GM19372 (cell line): ENCODE results near the gene NDUFAF4.

ENCODE experiments used
- ATAC-seq: cut with Tn5 transposase; IDR thresholded peaks from one replicate; pipeline ENCODE4 v1.9.1; 2021; ENCODE audit warnings: mild to moderate bottlenecking, low read depth, moderate library complexity; ENCODE audit not compliant: unreplicated experiment

The NDUFAF4 gene

DNA sequence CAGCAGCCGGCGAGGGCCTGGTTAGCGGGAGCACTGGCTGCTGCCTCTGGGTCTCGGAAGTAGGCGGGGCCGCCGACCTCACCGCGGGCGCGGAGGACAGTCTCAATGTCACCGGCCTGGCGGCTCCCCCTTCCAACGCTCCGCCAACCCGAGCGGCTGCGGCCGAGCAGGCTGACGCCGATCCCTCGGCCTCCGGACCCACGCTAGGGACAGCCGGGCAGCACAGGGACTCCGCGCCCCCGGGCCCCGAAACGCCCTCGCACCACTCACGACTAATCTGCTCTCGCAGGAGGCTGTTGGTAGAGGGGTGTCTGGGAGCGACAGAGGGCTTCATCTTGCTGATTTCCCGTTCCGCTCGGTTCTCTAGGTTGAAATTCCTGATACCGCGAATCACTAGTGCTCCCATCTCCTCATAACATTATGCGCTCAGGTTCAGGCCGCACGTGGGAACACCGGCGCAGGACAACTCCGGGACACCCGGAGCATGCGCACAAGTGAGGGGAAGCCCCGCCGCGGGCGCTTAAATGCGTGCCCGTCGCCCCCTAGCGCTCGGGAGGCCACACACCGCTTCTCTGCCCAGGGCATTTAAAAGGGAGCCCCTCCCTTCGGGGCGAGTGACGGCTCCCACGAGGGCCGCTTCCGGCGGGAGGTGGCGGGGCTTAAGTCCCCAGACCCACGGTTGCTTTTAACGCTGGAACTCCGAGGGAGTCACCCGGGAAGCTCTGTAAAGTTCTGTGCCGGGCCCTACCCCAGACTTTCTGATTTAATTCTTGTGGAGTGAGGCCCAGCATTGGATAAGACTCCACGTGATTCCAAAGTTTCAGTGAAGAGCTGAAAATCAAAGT lies at the start of gene NDUFAF4:
Gene NDUFAF4 (minus strand): TSS at position 496 of the 845 bp plus-strand sequence. CDS start 90 bp downstream, at position 406.
- ATAC-seq: peak; percentile 86

DNA sequence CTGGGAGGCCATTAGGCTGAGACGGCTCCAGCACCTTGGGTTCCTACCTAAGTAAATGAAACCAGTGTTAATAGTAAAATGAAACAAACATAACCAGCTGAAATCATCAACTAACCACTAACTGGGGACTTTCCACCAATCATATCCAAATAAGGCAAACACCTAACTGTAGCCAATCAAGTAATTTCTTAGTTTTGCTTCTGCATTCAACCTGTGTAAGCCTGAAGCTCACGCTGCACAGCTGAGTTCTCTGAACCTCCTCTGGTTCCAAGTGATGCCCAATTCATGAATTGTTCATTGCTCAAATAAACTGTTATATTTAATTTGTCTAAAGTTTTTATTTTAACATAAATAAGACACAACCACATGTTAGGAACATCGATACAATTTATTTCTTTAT lies 49.4 kb upstream of the NDUFAF4 start:
- peak; percentile 92 for ATAC-seq

DNA sequence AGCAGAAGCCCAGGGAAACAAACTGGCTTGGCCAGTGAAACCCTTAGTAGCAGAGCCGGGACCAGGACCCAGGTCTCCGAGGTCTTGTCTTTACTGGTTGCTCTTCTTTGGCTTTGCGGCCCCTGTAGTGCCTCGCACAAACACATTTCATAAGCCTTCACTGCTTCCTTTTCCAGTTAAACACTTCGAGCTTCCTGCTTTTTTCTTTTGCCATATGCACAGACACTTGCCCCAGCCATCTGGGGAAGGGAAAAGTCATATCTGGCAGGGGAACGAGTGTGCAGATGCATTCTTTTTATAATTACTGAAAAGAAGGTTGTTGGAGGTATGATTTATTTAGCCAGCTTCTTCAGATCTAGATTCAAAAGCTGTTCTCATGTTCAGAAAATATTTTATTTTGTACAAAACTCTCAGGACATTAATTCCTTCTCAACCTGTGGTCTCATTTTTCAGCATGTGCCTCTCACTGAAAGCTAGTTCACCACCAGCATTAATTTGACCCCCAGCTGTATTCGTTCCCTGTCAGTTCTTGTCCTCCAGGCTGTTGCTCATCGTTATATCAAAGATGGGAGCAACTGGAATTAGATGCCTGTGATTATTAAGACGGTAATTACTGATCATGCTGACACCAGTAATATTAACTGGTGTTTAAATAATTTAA lies 46.0 kb upstream of the NDUFAF4 start:
- ATAC-seq: no peak

DNA sequence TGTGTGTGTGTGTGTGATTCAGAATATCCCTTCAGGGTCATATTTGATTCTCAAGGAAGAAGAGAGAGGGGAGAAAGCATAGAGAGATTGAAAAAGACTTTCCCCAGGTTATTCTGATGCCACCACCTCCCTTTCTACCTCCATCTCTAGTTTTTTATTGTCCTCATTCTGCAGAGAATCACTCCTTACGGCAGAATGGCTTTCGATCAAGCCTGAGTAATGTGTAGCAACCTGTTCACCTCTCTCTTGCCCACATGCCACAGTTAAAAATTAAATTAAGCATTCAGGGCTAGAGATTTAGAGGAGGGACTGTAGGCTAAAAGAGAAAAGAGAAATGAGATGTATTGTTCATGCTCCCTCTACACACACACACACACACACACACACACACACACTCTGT lies 45.0 kb upstream of the NDUFAF4 start:
- no peak for ATAC-seq

DNA sequence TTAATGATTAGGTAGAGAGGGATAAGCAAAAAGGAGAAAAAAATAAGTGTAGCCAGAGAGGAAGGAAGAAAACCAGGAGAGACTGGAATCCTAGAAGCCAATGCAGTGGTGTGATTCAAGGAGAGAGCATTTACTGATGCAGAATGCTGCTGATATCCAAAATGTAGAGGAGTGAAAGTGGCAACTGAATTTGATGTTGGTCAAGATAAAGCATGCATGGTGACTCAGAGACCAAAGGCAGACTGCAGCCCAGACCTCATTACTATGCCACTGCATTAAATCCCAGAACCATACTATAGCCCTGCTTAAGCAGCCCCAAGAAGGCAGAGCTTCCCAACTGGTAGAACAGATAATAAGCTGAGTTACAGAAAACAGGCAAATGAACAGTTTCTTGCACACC lies 42.6 kb upstream of the NDUFAF4 start:
- ATAC-seq: no peak

DNA sequence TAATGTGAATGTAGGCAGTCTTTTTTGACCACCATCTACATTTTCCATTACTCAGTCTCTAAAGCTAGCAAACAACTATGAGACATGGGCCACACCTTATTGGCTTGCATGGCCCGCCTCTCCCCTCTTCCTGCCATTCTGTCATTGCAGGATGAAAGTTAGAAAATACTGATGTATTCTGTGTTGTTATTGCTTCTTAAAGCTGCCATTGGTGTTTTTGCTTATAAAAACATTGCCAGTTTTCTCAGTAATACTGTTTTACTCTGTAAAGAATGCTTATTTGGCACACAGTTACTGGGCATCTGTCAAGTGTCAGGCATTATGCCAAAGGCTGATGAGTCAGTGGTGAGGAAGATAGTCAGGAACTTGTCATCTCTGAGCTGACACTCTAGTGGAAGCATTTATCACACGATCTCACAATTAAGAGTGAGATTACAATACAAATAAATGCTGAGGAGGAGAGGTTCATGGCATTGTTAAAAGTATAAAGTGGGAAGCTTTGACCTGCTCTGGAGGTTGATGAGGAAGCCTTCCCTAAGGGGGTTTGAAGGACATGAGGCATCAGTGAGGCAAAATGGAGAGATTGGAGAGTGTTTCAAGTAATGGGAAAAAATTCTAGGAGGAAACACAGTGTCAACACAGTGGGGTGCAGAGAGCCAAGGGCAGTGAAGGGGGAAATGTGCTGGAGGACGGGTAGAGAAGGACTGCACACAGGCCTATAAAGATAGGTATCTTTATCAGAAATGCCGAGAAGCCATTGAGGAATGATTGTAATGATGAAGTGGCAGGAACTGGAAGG lies 41.5 kb upstream of the NDUFAF4 start:
- no peak for ATAC-seq

DNA sequence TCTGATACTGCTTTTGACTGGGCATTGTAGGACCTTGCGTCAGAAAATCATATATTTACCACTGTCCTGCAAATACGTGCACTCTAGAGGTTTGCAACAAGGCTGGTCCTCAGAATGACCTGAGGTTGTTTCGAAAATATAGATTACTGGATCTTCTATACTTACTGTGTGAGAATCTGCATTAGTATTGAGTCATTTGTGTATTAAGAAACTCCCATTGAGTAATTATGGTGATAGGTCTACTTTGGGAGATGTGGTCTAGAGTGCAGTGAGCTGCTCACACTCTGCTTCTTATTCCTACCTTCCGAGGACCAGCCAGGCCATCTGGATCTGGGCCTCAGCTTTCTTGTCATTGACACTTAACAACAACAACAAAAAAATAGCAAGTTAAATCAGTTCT lies 36.4 kb upstream of the NDUFAF4 start:
- no peak for ATAC-seq

DNA sequence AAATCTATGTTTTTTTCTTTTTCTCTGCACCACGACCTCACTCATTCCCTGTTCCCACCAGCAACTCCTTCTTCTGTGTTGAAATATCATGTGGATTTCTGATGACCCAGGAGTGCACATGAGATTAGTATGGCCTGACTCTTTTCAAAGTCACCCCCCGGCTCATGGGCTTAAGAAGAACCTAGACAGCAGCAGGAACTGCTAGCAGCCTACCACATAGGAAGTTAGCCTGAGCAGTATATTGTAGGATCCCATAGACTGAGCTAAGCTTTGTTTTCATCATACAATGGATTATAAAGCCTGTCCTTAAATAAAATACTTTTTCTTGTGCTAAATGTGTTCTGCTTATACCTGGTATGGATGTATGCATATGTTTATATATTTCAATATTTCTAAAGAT lies 33.5 kb upstream of the NDUFAF4 start:
- no peak for ATAC-seq

DNA sequence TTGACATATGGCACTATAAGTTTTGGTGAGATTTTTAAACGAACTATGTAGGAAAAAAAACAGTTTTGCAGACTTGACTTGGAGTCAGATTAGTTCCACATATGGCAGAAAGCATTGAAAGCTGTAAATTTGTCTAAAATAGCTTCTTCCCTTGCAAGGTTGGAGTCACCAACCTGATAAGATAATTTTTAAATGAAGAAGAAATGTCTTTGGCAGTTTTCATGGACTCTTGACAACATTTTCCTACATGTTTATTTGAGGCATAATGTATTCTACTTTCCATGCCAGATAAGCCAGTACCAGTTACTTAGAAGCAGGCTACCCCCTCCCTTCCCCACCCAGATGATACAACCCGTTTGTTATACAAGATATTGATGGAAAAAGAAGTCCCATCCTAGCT lies 32.0 kb upstream of the NDUFAF4 start:
- no peak for ATAC-seq

DNA sequence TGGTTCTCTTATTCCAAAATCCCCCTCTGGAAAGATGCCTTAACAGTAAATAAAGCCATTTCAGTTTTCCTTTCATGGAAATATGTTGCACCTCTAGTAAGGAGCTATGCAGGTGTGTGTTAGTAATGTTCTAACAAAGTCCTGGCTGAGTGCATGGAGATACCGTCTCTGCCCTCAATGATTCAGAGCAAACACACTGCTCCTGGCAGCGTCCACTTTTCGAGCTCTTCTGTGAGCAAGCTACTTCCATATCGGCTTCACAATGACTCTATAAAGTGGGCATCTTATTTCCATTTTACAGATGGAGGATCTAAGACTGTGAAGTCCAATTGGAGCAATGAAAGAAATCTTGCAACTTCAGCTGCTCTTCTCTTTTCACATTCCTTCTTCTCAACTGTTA lies 30.0 kb upstream of the NDUFAF4 start:
- ATAC-seq: no peak

DNA sequence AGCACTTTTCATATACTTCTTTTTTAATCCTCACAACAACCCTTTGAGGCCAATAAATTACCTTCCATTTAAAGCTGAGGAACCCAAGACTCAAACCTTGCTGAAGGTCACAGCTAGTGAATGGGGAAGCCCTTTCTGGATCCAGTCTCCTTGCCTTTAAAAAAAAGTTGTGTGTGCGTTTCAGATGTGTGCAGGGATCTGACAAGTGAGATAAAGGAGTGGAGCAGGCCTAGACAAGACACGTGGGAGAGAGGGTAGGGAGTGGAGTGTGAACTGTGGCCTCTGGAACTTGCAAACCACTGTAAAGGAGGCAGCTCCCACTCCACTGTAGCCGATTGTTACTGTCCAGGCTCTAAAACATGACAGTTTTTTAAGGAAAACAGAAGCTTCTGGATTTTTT lies 28.7 kb upstream of the NDUFAF4 start:
- no peak for ATAC-seq

DNA sequence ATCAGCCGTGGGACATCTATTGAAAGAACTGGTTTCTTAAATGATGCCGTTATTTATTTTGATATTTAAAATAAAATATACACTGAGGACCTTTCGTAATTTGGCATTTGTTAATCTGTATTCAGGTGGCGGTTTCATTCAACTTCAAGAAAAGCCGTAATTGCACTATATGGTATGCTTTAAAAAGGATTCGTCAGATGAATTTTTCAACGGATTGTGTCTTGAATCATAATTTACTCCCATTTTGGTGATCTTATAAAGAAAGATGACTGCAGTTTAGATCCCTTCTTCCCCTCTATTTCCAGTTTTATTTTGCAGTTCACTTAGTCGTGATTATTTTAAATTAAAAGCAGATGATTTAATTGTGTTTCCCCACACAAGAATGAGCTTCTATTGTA lies 27.6 kb upstream of the NDUFAF4 start:
- ATAC-seq: no peak

DNA sequence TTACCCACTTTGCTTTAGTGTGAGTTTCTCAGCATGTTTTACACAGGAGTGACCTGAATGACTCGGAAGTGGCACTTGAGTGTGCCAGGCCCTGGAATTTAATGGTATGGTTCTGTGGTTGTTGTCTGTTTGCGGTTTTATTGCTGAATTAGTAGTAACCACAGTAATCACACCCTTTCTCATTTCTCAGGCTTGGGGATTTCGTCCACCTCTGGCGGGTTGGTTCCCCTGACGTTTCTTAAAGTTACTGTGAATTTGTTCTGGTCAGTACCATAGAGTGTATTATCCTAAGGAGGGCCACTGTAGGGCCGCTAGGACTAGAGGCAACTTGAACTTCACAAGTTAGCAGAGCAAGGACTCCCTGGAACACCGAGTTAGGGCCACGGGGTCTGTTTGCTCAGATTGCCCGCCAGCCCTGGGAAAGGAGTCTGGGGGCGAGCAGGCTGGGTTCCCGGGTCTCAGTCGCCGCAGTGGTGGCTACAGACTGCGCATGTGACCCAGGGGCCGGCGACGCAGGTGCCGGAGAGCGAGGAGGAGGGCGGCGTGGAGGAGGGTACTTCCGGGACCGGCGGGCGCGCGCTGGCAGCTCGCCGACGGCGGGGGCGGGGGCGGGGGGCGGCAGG lies 26.3 kb upstream of the NDUFAF4 start:
- ATAC-seq: peak; percentile 80

DNA sequence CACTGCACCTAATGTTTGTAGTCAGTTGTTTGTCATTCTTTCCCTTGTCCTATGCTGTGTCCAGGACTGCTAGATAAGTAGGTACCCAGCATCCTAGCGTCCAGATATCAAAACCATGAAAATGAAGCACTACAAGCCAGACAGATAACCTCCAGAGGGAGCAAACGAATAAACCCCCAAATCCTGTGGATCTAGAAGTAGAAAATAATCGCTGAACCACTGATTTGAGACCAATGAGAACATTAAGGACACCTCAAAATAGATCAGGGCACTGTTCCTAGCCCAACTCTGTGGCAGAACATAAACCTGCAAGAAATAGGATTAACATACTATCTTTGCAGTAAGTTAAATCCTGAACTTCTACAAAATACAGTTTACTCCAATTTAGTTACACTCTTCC lies 25.7 kb upstream of the NDUFAF4 start:
- no peak for ATAC-seq

DNA sequence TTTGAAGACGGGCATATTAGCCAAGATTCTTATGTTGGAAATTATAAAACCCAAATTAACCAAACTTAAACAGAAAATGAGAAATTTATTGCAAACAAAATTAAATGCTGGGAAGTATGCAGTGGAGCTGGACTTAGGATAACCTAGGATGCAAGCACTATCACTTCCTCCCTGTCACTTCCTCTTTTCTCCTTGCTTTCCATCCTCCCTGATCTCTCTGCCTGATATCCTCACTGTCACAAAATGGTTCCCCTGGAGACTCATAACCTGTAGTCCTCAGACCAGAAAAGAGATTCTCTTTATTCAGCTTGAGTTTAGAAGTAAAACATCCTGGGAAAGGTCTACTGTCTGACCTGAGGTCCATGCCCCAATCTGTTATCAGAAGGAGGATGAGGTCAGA lies 19.4 kb upstream of the NDUFAF4 start:
- no peak for ATAC-seq

DNA sequence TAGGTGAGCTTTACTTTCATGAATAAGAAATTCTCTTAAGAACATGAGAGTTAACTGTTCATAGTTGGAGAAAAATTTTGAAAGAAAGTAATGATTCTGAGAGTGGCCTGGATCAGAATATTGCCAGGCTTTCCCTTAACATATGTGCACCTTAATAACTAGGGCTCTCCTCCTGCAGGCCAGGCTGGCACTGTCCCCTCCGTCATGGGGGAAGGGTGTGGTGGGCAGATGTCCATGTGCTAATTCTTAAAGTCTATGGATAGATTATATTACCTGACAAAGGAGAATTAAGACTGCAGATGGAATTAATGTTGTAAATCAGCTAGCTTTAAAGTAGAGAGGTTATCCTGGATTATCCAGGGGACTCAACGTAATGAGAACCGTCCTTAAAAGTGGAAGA lies 15.9 kb upstream of the NDUFAF4 start:
- ATAC-seq: no peak

DNA sequence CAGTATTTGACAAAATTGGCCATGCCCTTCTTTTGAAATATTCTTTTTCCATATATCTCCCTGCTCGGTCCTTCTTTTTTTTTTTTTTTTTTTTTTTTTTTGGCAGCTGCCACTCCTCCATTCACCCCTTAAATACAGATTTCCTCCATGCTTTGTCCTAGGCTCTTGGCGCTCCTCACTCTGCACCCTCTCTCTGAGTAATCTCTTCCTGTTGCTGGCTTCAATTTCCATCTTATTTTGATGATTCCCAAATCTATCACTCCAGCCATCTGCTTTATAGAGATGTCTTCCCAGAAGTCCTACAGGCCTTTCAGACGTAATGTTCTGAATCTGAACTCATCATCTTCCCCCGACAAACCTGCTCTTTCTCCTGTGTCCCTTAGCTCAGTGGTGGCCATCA lies 14.1 kb upstream of the NDUFAF4 start:
- no peak for ATAC-seq

DNA sequence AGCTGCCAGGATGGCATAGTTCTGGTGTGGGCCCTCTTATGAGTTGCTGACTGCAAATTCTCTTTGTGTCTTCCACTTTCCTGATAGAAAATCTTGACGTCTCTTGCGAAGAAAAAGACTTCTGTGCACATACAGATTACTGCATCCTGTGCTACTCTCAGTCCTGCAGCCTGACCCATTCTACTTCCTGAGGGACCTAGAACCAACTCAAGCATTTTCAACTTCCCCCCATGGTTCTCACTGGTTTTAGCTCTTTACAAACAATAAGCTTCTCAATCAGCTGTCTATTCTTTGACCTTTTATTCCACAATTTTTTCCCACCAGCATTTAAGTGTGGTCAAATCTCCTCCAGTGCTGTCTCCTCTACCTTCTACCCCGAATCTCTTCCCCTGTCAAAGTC lies 13.5 kb upstream of the NDUFAF4 start:
- ATAC-seq: no peak

DNA sequence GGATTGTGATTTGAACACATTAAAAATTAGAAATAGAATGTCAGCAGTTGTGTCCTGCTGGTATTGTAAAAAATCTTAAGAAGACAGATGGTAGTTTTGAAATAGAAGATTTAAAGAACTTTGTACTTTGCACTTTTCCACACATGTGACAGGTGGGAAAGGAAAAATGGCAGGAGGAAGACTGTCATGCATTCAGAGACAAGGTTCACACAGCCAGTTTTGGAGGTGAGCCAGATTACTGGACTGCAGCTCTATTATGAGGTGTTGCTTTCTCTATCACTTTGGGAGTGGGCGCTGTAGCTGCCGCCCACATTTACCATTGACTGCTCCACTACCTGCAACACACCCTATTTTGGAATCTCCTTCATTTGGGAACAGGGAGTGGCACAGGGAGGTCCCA lies 12.1 kb upstream of the NDUFAF4 start:
- ATAC-seq: no peak

DNA sequence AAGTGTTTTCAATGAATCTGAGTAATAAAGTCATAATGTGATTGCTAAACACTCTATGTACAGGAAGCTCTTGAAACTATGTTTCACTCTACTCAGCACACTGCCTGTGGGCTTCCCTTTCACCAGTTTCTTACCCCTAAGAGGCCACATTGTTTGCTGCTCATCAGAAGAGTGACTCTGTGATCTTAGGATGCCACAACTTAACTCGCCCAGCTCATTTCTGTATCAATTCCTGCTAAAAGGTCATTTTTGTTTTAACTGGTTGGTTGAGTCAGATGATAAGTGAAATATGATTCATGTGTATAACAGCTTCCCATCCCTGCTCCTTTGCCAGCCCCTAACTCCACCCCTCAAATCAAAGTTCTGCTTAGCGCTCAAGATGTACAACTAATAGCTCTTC lies 9.8 kb upstream of the NDUFAF4 start:
- peak; percentile 83 for ATAC-seq

DNA sequence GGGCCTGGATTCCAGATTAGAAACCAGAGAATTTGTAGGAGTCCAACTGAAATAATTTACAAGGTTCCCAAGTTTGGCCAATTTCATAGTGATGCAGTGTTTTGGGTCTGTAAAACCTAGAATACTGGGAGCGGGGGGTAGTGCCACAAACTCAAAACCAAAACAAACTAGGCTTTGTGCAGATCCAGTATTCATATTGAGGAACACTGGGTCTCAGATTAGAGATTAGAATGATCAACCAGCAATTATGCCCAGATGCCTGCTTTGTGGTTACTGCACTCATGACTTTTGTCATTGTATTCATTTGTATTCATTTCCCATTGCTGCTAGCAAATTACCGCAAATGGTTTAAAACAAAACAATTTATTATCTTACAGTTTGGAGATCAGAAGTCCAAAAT lies 3.2 kb upstream of the NDUFAF4 start:
- no peak for ATAC-seq
